Stomach (tissue), 9 donors: ENCODE data around the gene SRC. TPM values are rescaled to one million over a fixed set of nuclear protein-coding genes. Genes with fewer than 3 reads are reported as not detected.

Experiments
- DNase-seq, 2 donors: peaks; one replicate each; pipeline versions ENCODE4 v3.0.0 to v3.0.0-alpha.2; 2013 to 2019
- H3K27ac ChIP-seq, 5 donors: fragments of 200-600 bp in 4 of 5; sonication (generic) in 4 of 5; one replicate each; pipeline ENCODE4 v1.5.1; 2013 to 2019; ENCODE audit warnings: mild to moderate bottlenecking in 1 of 5, moderate library complexity in 1 of 5
- H3K27me3 ChIP-seq, 3 donors: fragments of 200-600 bp; sonication (generic); one replicate each; pipeline ENCODE4 v1.5.1; 2017 to 2019; ENCODE audit warnings: mixed run types in 1 of 3
- H3K36me3 ChIP-seq, 4 donors: fragments of 200-600 bp; sonication (generic); 1 replicate in 3 of 4; 2 replicates in 1 of 4; pipeline ENCODE4 v1.5.1; 2016 to 2019
- H3K4me1 ChIP-seq, 4 donors: fragments of 200-600 bp; sonication (generic); one replicate each; pipeline ENCODE4 v1.5.1; 2016 to 2019
- H3K4me3 ChIP-seq, 4 donors: fragments of 200-600 bp; sonication (generic) in 3 of 4; one replicate each; pipeline ENCODE4 v1.5.1; 2016 to 2019; ENCODE audit warnings: mild to moderate bottlenecking in 1 of 4
- H3K9me3 ChIP-seq, 4 donors: fragments of 200-600 bp; sonication (generic); one replicate each; pipeline ENCODE4 v1.5.1; 2016 to 2019
- EP300 ChIP-seq: sonication (generic); formaldehyde crosslinking; IDR thresholded peaks from one replicate; pipeline ENCODE4 v1.6.1; 2017; ENCODE audit warnings: antibody characterized with exemption
- POLR2A ChIP-seq, 4 donors: fragments of 450-650 bp; IDR thresholded peaks; one replicate each; pipeline ENCODE4 v1.6.1; 2016; ENCODE audit warnings: antibody characterized with exemption in 4 of 4, control low read depth in 2 of 4, mild to moderate bottlenecking in 1 of 4, moderate library complexity in 1 of 4
- POLR2AphosphoS5 ChIP-seq, 3 donors: sonication (generic); formaldehyde crosslinking; IDR thresholded peaks; one replicate each; pipeline ENCODE4 v1.6.1; 2016; ENCODE audit warnings: antibody characterized with exemption in 3 of 3
- WGBS, 5 donors: extraction: QIAGEN DNeasy Blood & Tissue Kit in 3 of 5; methylation state at CpG; one replicate each; pipeline versions ENCODE4 v1.1.5 to v1.1.7; 2013 to 2018; 5-methylcytosine and 5-hydroxymethylcytosine counted together
- intact Hi-C: fragments of 100-400 bp; cut with DNase I; formaldehyde crosslinking; loops from one replicate; pipeline ENCODE4 v1.15.1; 2023; ENCODE audit warnings: low total_unique reads
- polyA plus RNA-seq, 3 donors: library from polyadenylated mRNA; stranded (reverse); fragments of 200-250 nt; gene quantifications; one replicate each; pipeline ENCODE4 v1.2.3, GENCODE V29; 2013
- total RNA-seq, 5 donors: library from RNA; depleted of rRNA; stranded (reverse); fragments of >200 nt; gene quantifications; one replicate each; pipeline versions ENCODE4 v1.1.0 to v1.2.3, GENCODE V29; 2014 to 2016
- TF ChIP-seq, protein P1 (sequence below), 7 experiments: fragments of 450-650 bp in 4 of 7; fragments of 200-600 bp in 3 of 7; sonication (generic) in 3 of 7; IDR thresholded peaks; one replicate each; pipeline ENCODE4 v1.5.1; 2016 to 2019; ENCODE audit warnings: antibody characterized with exemption in 7 of 7, control low read depth in 2 of 7, mild to moderate bottlenecking in 1 of 7
- donor health status: healthy with polysubstance abuse.
- donor health status: Bipolar disorder and iron deficiency.
- donor health status: healthy.

Gene SRC
- total and polyA plus RNA-seq, 8 donors = 31.6 to 471 (median 47.3) TPM

DNA sequence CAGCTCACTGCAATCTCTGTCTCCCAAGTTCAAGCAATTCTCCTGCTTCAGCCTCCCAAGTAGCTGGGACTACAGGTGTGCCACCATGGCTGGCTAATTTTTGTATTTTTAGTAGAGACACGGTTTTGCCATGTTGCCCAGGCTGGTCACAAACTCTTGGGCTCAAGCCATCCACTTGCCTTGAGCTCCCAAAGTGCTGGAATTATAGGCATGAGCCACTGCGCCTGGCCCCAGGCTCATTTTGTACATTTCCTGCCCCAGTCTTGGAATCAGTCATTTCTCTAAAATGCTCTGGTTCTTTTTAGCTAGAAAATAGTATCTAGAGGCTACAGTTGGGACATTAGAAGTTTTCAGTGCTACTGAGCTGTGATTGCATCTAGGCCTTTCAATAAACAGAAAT, 43.0 kb upstream of the SRC start:
- no peak for DNase-seq
- H3K4me1 ChIP-seq = peaks cover 30 to 78% (median 60%) of the 10 kb centered on the region in 4 donors
- H3K27ac ChIP-seq = peak overlapping the region; percentile 10 to 72 (median 63)
- intact Hi-C loops = no loop called here
- WGBS, 5 donors = 79 to 89% (median 86%) methylated on average over 2 of the region's 2 CpGs
- TF ChIP-seq, protein P1, sequence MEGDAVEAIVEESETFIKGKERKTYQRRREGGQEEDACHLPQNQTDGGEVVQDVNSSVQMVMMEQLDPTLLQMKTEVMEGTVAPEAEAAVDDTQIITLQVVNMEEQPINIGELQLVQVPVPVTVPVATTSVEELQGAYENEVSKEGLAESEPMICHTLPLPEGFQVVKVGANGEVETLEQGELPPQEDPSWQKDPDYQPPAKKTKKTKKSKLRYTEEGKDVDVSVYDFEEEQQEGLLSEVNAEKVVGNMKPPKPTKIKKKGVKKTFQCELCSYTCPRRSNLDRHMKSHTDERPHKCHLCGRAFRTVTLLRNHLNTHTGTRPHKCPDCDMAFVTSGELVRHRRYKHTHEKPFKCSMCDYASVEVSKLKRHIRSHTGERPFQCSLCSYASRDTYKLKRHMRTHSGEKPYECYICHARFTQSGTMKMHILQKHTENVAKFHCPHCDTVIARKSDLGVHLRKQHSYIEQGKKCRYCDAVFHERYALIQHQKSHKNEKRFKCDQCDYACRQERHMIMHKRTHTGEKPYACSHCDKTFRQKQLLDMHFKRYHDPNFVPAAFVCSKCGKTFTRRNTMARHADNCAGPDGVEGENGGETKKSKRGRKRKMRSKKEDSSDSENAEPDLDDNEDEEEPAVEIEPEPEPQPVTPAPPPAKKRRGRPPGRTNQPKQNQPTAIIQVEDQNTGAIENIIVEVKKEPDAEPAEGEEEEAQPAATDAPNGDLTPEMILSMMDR (IDR thresholded peaks at IDR 0.05) = no peak
- TF ChIP-seq POLR2A (IDR thresholded peaks at IDR 0.05) (no peak), EP300 (no peak), POLR2AphosphoS5 (IDR thresholded peaks at IDR 0.05) (no peak)
- no peak overlapping the region for H3K4me3 ChIP-seq
- no peaks in the 10 kb centered on the region for H3K9me3 ChIP-seq
- H3K36me3 ChIP-seq = peaks cover 18 to 53% (median 42%) of the 10 kb centered on the region in 4 donors
- H3K27me3 ChIP-seq = no peaks in the 10 kb centered on the region

DNA sequence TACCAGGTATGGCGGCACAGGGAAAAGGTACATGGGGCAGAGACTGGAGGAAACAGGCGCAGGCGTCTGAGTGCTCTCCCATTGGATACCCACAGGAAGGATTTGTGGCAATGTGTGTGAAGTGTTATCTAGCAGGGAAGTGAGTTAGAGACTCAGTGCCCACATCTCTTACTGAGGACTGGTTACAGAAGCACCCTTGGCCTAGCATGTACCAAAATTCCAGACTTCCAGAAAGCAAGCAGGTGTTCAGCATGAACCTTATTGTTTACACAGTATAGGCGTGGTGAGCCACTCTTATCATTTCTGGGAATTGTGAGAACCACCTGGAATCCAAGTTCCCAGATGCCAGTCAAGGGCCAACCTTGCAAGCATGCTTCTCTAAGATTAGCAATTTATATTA, 42.3 kb upstream of the SRC start:
- intact Hi-C loops = no loop called here
- peak in 1 of 2 donors; percentile 55 for DNase-seq
- no peaks in the 10 kb centered on the region for H3K9me3 ChIP-seq
- WGBS, 5 donors = 42 to 63% (median 53%) methylated on average over 4 of the region's 4 CpGs
- TF ChIP-seq EP300 (no peak), POLR2AphosphoS5 (IDR thresholded peaks at IDR 0.05) (peak in 2 of 3 donors; percentile 26 to 77)
- peaks cover 37 to 78% (median 63%) of the 10 kb centered on the region in 4 donors for H3K4me1 ChIP-seq
- H3K36me3 ChIP-seq = peaks cover 18 to 56% (median 48%) of the 10 kb centered on the region in 4 donors
- peak overlapping the region; percentile 54 to 72 (median 63) for H3K27ac ChIP-seq
- H3K4me3 ChIP-seq = no peak overlapping the region
- H3K27me3 ChIP-seq = no peaks in the 10 kb centered on the region

DNA sequence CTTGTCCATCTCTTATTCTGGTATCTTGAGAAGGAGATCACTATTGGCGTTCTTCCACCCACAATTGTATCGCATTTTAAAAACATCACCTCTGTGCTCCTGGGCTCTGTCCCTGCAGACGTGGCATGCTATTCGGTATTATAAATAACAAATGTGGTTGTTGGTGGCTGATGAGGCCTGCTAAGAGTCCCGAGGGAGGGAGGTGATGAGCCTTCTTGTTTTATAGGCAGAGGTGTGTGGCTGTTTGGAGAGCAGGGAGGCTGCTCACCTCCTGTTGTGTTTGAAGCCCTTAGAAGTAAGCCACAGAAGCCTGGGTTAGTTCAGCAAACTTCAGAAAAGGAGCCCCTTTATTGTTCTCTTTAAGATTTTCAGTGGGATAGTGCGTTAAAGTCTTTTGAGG, 40.9 kb upstream of the SRC start:
- H3K27me3 ChIP-seq = no peaks in the 10 kb centered on the region
- H3K36me3 ChIP-seq = peaks cover 18 to 63% (median 52%) of the 10 kb centered on the region in 4 donors
- WGBS, 5 donors = 75 to 86% (median 81%) methylated on average over 6 of the region's 6 CpGs
- H3K27ac ChIP-seq = peak overlapping the region in 3 of 5 donors; percentile 9 to 52 (median 47)
- intact Hi-C loops = no loop called here
- H3K4me3 ChIP-seq = no peak overlapping the region
- no peaks in the 10 kb centered on the region for H3K9me3 ChIP-seq
- peaks cover 47 to 78% (median 66%) of the 10 kb centered on the region in 4 donors for H3K4me1 ChIP-seq
- DNase-seq = no peak
- TF ChIP-seq POLR2AphosphoS5 (IDR thresholded peaks at IDR 0.05) (no peak), POLR2A (IDR thresholded peaks at IDR 0.05) (no peak), EP300 (no peak)
- TF ChIP-seq, protein P1 (IDR thresholded peaks at IDR 0.05) = no peak

DNA sequence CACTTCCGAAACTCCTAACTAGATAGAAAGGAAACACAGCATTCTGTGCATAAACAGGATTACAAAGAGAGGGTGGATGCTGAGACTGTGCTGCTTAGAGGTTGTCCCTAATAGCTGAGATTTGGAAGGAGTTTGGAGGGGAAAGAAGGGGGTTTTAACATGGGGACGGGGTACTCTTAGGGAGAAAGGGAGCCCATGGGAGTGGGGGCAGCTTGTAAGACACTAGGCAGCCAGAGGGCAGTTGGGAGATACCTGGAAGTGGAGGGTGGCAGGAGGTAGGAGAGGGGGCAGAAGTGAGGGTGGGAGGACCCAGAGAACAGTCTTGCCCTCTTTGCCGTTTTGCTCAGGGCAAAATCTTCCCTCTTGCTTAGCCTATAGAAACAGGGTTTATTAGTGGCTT, 40.1 kb upstream of the SRC start:
- 57 to 80% (median 76%) methylated on average over 3 of the region's 3 CpGs for WGBS, 5 donors
- Histone ChIP-seq H3K27ac (peak overlapping the region in 3 of 5 donors; percentile 47 to 57 (median 52)), H3K4me3 (no peak overlapping the region), H3K4me1 (peaks cover 51 to 82% (median 68%) of the 10 kb centered on the region in 4 donors), H3K36me3 (peaks cover 18 to 64% (median 59%) of the 10 kb centered on the region in 4 donors), H3K27me3 (no peaks in the 10 kb centered on the region), H3K9me3 (no peaks in the 10 kb centered on the region)
- no peak for DNase-seq
- intact Hi-C loops = no loop called here
- TF ChIP-seq POLR2AphosphoS5 (IDR thresholded peaks at IDR 0.05) (no peak), EP300 (no peak), POLR2A (IDR thresholded peaks at IDR 0.05) (no peak)
- TF ChIP-seq, protein P1 (IDR thresholded peaks at IDR 0.05) = no peak
